Measurements from ENCODE around the gene MED20. TPM values are rescaled to one million over a fixed set of nuclear protein-coding genes. Genes with fewer than 3 reads are reported as not detected.

MED20 gene
- total and polyA plus RNA-seq, 4 donors: 6.1 to 16.1 (median 9.6) TPM

GRCh38 chr6:41927253-41927652 lies 6.3 kb upstream of the MED20 start:
- intact Hi-C loops (cut with DNase I): loop anchor here in 1 of 2 donors (10.0 kb wide), 1 partner anchor 288 kb away; the partner anchor contains the start of gene MRPS10
- 76 to 88% methylated on average over 6 of the region's 6 CpGs for WGBS, 2 donors
- DNase-seq (no peak), ATAC-seq (ENCODE audit: low FRiP score) (no peak)
- Histone ChIP-seq H3K4me1 (ENCODE audit: control insufficient read depth in 1 of 2, insufficient read depth in 2 of 2, low read length in 2 of 2) (peaks cover 0 to 3% of the 10 kb centered on the region in 2 donors), H3K9me3 (ENCODE audit: control insufficient read depth, low read length) (no peaks in the 10 kb centered on the region), H3K27ac (ENCODE audit: low read depth in 1 of 2, low read length in 2 of 2) (no peak overlapping the region), H3K4me3 (ENCODE audit: low read length in 2 of 2) (no peak overlapping the region), H3K27me3 (ENCODE audit: control insufficient read depth in 1 of 2, insufficient read depth in 2 of 2, low read length in 1 of 2) (no peaks in the 10 kb centered on the region), H3K36me3 (ENCODE audit: control insufficient read depth in 1 of 2, insufficient read depth in 2 of 2, low read length in 1 of 2) (peaks cover 0 to 7% of the 10 kb centered on the region in 2 donors)

- DNase-seq (no peak), ATAC-seq (ENCODE audit: low FRiP score) (no peak)
- H3K9me3 ChIP-seq (ENCODE audit: control insufficient read depth, low read length): no peaks in the 10 kb centered on the region
- peaks cover 0 to 7% of the 10 kb centered on the region in 2 donors for H3K4me1 ChIP-seq (ENCODE audit: control insufficient read depth in 1 of 2, insufficient read depth in 2 of 2, low read length in 2 of 2)
- no peaks in the 10 kb centered on the region for H3K27me3 ChIP-seq (ENCODE audit: control insufficient read depth in 1 of 2, insufficient read depth in 2 of 2, low read length in 1 of 2)
- 8 to 9% methylated on average over 7 of the region's 7 CpGs for WGBS, 2 donors
- no peak overlapping the region for H3K27ac ChIP-seq (ENCODE audit: low read depth in 1 of 2, low read length in 2 of 2)
- peaks cover 0 to under 1% of the 10 kb centered on the region in 2 donors for H3K36me3 ChIP-seq (ENCODE audit: control insufficient read depth in 1 of 2, insufficient read depth in 2 of 2, low read length in 1 of 2)
- intact Hi-C loops (cut with DNase I): loop anchor here in 1 of 2 donors (10.0 kb wide), 1 partner anchor 293 kb away; the partner anchor contains the start of gene MRPS10
- peak overlapping the region; percentile 52 to 90 for H3K4me3 ChIP-seq (ENCODE audit: low read length in 2 of 2)
These were observed 1.2 kb upstream of the MED20 start for GRCh38 chr6:41922154-41922553.

- Histone ChIP-seq H3K27ac (ENCODE audit: low read depth in 1 of 2, low read length in 2 of 2) (no peak overlapping the region), H3K4me1 (ENCODE audit: control insufficient read depth in 1 of 2, insufficient read depth in 2 of 2, low read length in 2 of 2) (peaks cover 0 to 7% of the 10 kb centered on the region in 2 donors), H3K4me3 (ENCODE audit: low read length in 2 of 2) (peak overlapping the region; percentile 52 to 90), H3K9me3 (ENCODE audit: control insufficient read depth, low read length) (no peaks in the 10 kb centered on the region), H3K36me3 (ENCODE audit: control insufficient read depth in 1 of 2, insufficient read depth in 2 of 2, low read length in 1 of 2) (no peaks in the 10 kb centered on the region), H3K27me3 (ENCODE audit: control insufficient read depth in 1 of 2, insufficient read depth in 2 of 2, low read length in 1 of 2) (no peaks in the 10 kb centered on the region)
- ATAC-seq (ENCODE audit: low FRiP score) (no peak), DNase-seq (no peak)
- 0 to 1% methylated on average over 20 of the region's 20 CpGs for WGBS, 2 donors
- intact Hi-C loops (cut with DNase I): loop anchor here (1.0 to 10.0 kb wide), 3 partner anchors 18 to 293 kb away; partner anchors contain the start of genes TOMM6 (in 2 of the 2) and MRPS10 (in 1 of the 2)
These were observed 716 bp upstream of the MED20 start for GRCh38 chr6:41921712-41921998.

GRCh38 chr6:41917528-41917927 lies 3.4 kb downstream of the MED20 start:
- no peaks in the 10 kb centered on the region for H3K9me3 ChIP-seq (ENCODE audit: control insufficient read depth, low read length)
- H3K27ac ChIP-seq (ENCODE audit: low read depth in 1 of 2, low read length in 2 of 2): no peak overlapping the region
- WGBS, 2 donors: 46 to 48% methylated on average over 4 of the region's 4 CpGs
- peaks cover 3% of the 10 kb centered on the region in 2 donors for H3K36me3 ChIP-seq (ENCODE audit: control insufficient read depth in 1 of 2, insufficient read depth in 2 of 2, low read length in 1 of 2)
- H3K4me3 ChIP-seq (ENCODE audit: low read length in 2 of 2): no peak overlapping the region
- no peaks in the 10 kb centered on the region for H3K27me3 ChIP-seq (ENCODE audit: control insufficient read depth in 1 of 2, insufficient read depth in 2 of 2, low read length in 1 of 2)
- H3K4me1 ChIP-seq (ENCODE audit: control insufficient read depth in 1 of 2, insufficient read depth in 2 of 2, low read length in 2 of 2): peaks cover 0 to 6% of the 10 kb centered on the region in 2 donors
- intact Hi-C loops (cut with DNase I): no loop called here
- ATAC-seq (ENCODE audit: low FRiP score) (no peak), DNase-seq (no peak)

- 89 to 97% methylated on average over 4 of the region's 4 CpGs for WGBS, 2 donors
- intact Hi-C loops (cut with DNase I): no loop called here
- Histone ChIP-seq H3K27me3 (ENCODE audit: control insufficient read depth in 1 of 2, insufficient read depth in 2 of 2, low read length in 1 of 2) (no peaks in the 10 kb centered on the region), H3K36me3 (ENCODE audit: control insufficient read depth in 1 of 2, insufficient read depth in 2 of 2, low read length in 1 of 2) (peaks cover 3% of the 10 kb centered on the region in 2 donors), H3K27ac (ENCODE audit: low read depth in 1 of 2, low read length in 2 of 2) (no peak overlapping the region), H3K4me1 (ENCODE audit: control insufficient read depth in 1 of 2, insufficient read depth in 2 of 2, low read length in 2 of 2) (no peaks in the 10 kb centered on the region), H3K9me3 (ENCODE audit: control insufficient read depth, low read length) (no peaks in the 10 kb centered on the region), H3K4me3 (ENCODE audit: low read length in 2 of 2) (no peak overlapping the region)
- DNase-seq (no peak), ATAC-seq (ENCODE audit: low FRiP score) (no peak)
These were observed 5.9 kb downstream of the MED20 start for GRCh38 chr6:41914869-41915530.

- H3K36me3 ChIP-seq (ENCODE audit: control insufficient read depth in 1 of 2, insufficient read depth in 2 of 2, low read length in 1 of 2): peaks cover 3% of the 10 kb centered on the region in 2 donors
- H3K4me1 ChIP-seq (ENCODE audit: control insufficient read depth in 1 of 2, insufficient read depth in 2 of 2, low read length in 2 of 2): no peaks in the 10 kb centered on the region
- intact Hi-C loops (cut with DNase I): no loop called here
- WGBS, 2 donors: 83 to 88% methylated on average over 2 of the region's 2 CpGs
- DNase-seq (no peak), ATAC-seq (ENCODE audit: low FRiP score) (no peak)
- no peaks in the 10 kb centered on the region for H3K9me3 ChIP-seq (ENCODE audit: control insufficient read depth, low read length)
- no peaks in the 10 kb centered on the region for H3K27me3 ChIP-seq (ENCODE audit: control insufficient read depth in 1 of 2, insufficient read depth in 2 of 2, low read length in 1 of 2)
- H3K27ac ChIP-seq (ENCODE audit: low read depth in 1 of 2, low read length in 2 of 2): no peak overlapping the region
- no peak overlapping the region for H3K4me3 ChIP-seq (ENCODE audit: low read length in 2 of 2)
These were observed 6.6 kb downstream of the MED20 start for GRCh38 chr6:41914343-41914742.

- Histone ChIP-seq H3K36me3 (ENCODE audit: control insufficient read depth in 1 of 2, insufficient read depth in 2 of 2, low read length in 1 of 2) (peaks cover 11 to 12% of the 10 kb centered on the region in 2 donors), H3K27ac (ENCODE audit: low read depth in 1 of 2, low read length in 2 of 2) (no peak overlapping the region), H3K27me3 (ENCODE audit: control insufficient read depth in 1 of 2, insufficient read depth in 2 of 2, low read length in 1 of 2) (no peaks in the 10 kb centered on the region), H3K4me3 (ENCODE audit: low read length in 2 of 2) (no peak overlapping the region), H3K4me1 (ENCODE audit: control insufficient read depth in 1 of 2, insufficient read depth in 2 of 2, low read length in 2 of 2) (no peaks in the 10 kb centered on the region), H3K9me3 (ENCODE audit: control insufficient read depth, low read length) (no peaks in the 10 kb centered on the region)
- no peak for DNase-seq
- WGBS, 2 donors: 85 to 92% methylated on average over 1 of the region's 1 CpG
- intact Hi-C loops (cut with DNase I): no loop called here
- no peak for ATAC-seq (ENCODE audit: low FRiP score)
These were observed 11.2 kb downstream of the MED20 start for GRCh38 chr6:41909727-41910126.

- H3K27ac ChIP-seq (ENCODE audit: low read depth in 1 of 2, low read length in 2 of 2): no peak overlapping the region
- H3K4me3 ChIP-seq (ENCODE audit: low read length in 2 of 2): no peak overlapping the region
- intact Hi-C loops (cut with DNase I): no loop called here
- no peaks in the 10 kb centered on the region for H3K9me3 ChIP-seq (ENCODE audit: control insufficient read depth, low read length)
- 96 to 100% methylated on average over 1 of the region's 1 CpG for WGBS, 2 donors
- H3K27me3 ChIP-seq (ENCODE audit: control insufficient read depth in 1 of 2, insufficient read depth in 2 of 2, low read length in 1 of 2): no peaks in the 10 kb centered on the region
- ATAC-seq (ENCODE audit: low FRiP score) (no peak), DNase-seq (no peak)
- peaks cover 11 to 13% of the 10 kb centered on the region in 2 donors for H3K36me3 ChIP-seq (ENCODE audit: control insufficient read depth in 1 of 2, insufficient read depth in 2 of 2, low read length in 1 of 2)
- H3K4me1 ChIP-seq (ENCODE audit: control insufficient read depth in 1 of 2, insufficient read depth in 2 of 2, low read length in 2 of 2): no peaks in the 10 kb centered on the region
These were observed 18.9 kb downstream of the MED20 start for GRCh38 chr6:41901882-41902519.

- intact Hi-C loops (cut with DNase I): no loop called here
- no peak overlapping the region for H3K4me3 ChIP-seq (ENCODE audit: low read length in 2 of 2)
- H3K27me3 ChIP-seq (ENCODE audit: control insufficient read depth in 1 of 2, insufficient read depth in 2 of 2, low read length in 1 of 2): no peaks in the 10 kb centered on the region
- H3K27ac ChIP-seq (ENCODE audit: low read depth in 1 of 2, low read length in 2 of 2): no peak overlapping the region
- H3K4me1 ChIP-seq (ENCODE audit: control insufficient read depth in 1 of 2, insufficient read depth in 2 of 2, low read length in 2 of 2): peaks cover 0 to 2% of the 10 kb centered on the region in 2 donors
- no peaks in the 10 kb centered on the region for H3K9me3 ChIP-seq (ENCODE audit: control insufficient read depth, low read length)
- DNase-seq: no peak
- 86 to 88% methylated on average over 1 of the region's 1 CpG for WGBS, 2 donors
- peaks cover 4 to 9% of the 10 kb centered on the region in 2 donors for H3K36me3 ChIP-seq (ENCODE audit: control insufficient read depth in 1 of 2, insufficient read depth in 2 of 2, low read length in 1 of 2)
- no peak for ATAC-seq (ENCODE audit: low FRiP score)
These were observed 20.1 kb downstream of the MED20 start for GRCh38 chr6:41900861-41901260.

Measured in aorta (tissue), 5 donors.